Spinal cord (tissue), 10 donors: ENCODE results near the gene DOCK10. TPM values are rescaled to one million over a fixed set of nuclear protein-coding genes. Genes with fewer than 3 reads are reported as not detected.

Experiments
- DNase-seq, 6 donors: peaks; one replicate each; pipeline versions ENCODE4 v3.0.0 to v3.0.0-alpha.2; 2013 to 2015; ENCODE audit warnings: low spot score in 6 of 6, low read depth in 4 of 6
- H3K27ac ChIP-seq: one replicate; pipeline ENCODE4 v1.5.1; 2013; ENCODE audit warnings: low read depth, low read length, control low read depth
- H3K27me3 ChIP-seq: one replicate; pipeline ENCODE4 v1.6.1; 2013; ENCODE audit warnings: low read length; ENCODE audit not compliant: control insufficient read depth, insufficient read depth
- H3K36me3 ChIP-seq: one replicate; pipeline ENCODE4 v1.6.1; 2013; ENCODE audit warnings: low read length; ENCODE audit not compliant: control insufficient read depth, insufficient read depth
- H3K4me1 ChIP-seq: one replicate; pipeline ENCODE4 v1.6.1; 2013; ENCODE audit warnings: low read length; ENCODE audit not compliant: control insufficient read depth, insufficient read depth
- H3K4me3 ChIP-seq: one replicate; pipeline ENCODE4 v1.5.1; 2013; ENCODE audit warnings: low read depth, low read length, control low read depth
- H3K9me3 ChIP-seq: one replicate; pipeline ENCODE4 v1.6.1; 2013; ENCODE audit warnings: low read length; ENCODE audit not compliant: control insufficient read depth, insufficient read depth
- WGBS: methylation state at CpG from one replicate; pipeline ENCODE4 v1.1.5; 2013; ENCODE audit warnings: missing lambda C conversion rate; ENCODE audit not compliant: insufficient coverage; 5-methylcytosine and 5-hydroxymethylcytosine counted together
- polyA plus RNA-seq, 2 donors: library from polyadenylated mRNA; unstranded; fragments of 120-200 nt; gene quantifications; one replicate each; pipeline ENCODE4 v1.2.1, GENCODE V29; 2013; ENCODE audit not compliant: insufficient read length in 2 of 2
- total RNA-seq, 2 donors: library from RNA; depleted of rRNA in 1 of 2; stranded (reverse); fragments of 120-200 nt in 1 of 2; fragments of >200 nt in 1 of 2; gene quantifications; one replicate each; pipeline versions ENCODE4 v1.2.3 to v1.2.4, GENCODE V29; 2013 to 2014
- donor health status: healthy.

Gene DOCK10
- total and polyA plus RNA-seq, 4 donors: 44.4 to 87.9 (median 61.0) TPM

DNA sequence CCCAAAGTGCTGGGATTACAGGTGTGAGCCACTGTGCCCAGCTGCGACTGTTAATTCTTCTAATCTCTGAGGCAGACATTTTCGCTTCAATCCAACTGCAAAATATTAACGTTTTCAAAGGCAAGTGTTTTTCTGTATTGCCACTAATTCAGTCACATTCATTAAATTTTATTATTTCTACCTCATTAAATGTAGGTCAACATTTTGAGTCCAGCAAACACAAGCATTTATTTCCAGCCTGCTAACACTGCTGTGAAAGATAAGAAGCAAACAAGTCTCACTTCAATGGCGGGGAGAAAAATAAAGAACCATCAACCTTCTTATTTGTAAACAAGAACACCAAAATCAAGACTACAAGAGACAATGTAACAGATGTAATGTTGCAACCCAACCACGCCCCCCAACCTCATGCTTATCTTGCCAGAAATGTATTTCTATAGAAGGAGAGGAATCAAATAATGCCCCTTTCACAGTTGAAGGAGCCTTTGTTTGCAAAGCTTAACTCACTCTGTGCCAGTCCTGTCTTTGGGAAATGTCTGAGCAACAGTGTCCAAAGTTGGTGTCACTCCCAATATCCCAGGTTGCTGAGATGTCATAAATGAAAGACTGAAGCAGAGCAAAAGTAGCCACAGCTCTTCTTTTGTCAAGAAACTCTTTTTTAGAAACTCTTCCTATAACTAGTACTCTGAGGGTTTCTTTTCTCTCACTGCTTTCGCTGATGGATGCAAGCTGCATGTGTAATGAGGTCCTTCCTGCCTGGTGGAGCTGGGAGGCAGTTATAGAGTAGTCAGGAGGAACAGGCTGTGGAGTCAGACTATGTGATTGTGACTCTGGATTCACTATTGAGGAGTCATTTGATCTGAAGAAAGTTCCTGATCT is 8.6 kb downstream of the DOCK10 start:
- no peaks in the 10 kb centered on the region for H3K36me3 ChIP-seq
- 62% methylated on average over 3 of the region's 6 CpGs for WGBS
- peak in 5 of 6 donors; percentile 15 to 48 (median 39) for DNase-seq
- H3K9me3 ChIP-seq: no peaks in the 10 kb centered on the region
- H3K27ac ChIP-seq: peak overlapping the region; percentile 63
- peak overlapping the region; percentile 16 for H3K4me3 ChIP-seq
- H3K4me1 ChIP-seq: no peaks in the 10 kb centered on the region
- no peaks in the 10 kb centered on the region for H3K27me3 ChIP-seq

DNA sequence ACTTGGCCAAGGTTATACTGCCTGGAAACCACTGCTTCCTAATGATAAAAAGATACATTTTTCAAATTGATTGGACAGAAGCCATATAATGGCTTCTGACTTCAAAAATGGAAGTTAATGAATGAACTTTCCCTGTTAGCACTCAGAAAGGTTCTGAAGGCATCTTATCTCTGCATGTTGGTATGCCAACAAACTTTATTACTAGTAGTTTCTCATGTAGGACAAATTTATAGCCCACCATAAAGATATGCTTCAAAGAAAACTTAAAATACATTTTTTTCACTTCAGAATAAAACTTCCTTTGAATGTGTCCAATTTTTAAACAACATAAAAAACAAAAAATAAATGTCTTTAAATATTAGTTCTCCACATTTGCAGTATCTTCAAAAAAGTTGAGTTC is 10.0 kb downstream of the DOCK10 start:
- DNase-seq: no peak
- Histone ChIP-seq H3K4me1 (no peaks in the 10 kb centered on the region), H3K4me3 (no peak overlapping the region), H3K27ac (no peak overlapping the region), H3K9me3 (no peaks in the 10 kb centered on the region), H3K36me3 (no peaks in the 10 kb centered on the region), H3K27me3 (no peaks in the 10 kb centered on the region)

DNA sequence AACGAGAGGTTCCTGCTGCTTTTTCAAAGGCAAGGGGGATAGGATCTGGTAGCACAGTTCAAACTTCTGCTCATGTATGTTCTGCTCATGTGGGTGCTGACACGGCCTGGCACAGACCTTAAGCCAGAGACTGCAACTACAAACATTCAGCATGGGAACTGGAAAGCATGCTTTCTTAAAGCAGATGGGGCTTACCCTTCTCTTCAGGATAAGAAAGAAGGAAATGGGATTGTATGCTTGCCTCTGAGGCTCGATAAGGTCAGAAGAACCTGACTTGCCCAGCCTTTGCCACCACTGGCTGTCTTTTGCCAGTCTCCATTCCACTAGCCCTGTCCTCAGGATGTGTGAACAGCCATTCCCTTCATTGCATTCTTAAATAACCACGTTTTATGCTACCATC is 10.7 kb downstream of the DOCK10 start:
- Histone ChIP-seq H3K36me3 (no peaks in the 10 kb centered on the region), H3K4me1 (no peaks in the 10 kb centered on the region), H3K27ac (no peak overlapping the region), H3K9me3 (no peaks in the 10 kb centered on the region), H3K4me3 (no peak overlapping the region), H3K27me3 (no peaks in the 10 kb centered on the region)
- no peak for DNase-seq
- 100% methylated on average over 2 of the region's 4 CpGs for WGBS

DNA sequence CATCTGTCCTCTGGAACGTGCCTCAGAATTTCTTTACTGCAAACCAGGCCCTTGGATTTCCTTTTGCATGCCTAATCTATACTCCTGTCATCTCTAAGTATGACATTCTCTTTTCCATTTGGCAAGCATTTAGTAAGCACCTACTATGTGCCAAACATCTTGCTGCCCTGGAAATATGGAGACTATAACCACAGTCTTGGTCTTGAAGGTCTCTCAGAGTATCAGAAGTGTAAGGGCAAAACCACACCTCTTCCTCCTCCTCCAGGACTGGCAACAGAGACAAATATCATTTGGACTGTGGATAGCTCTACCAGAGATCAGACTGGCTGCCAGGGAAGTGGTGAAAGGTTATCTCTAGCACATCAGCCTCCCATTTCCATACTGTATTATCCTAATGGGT is 11.4 kb downstream of the DOCK10 start:
- H3K4me3 ChIP-seq: no peak overlapping the region
- WGBS: no CpG with 5 or more reads among the region's 1 CpG
- no peaks in the 10 kb centered on the region for H3K9me3 ChIP-seq
- H3K4me1 ChIP-seq: no peaks in the 10 kb centered on the region
- H3K36me3 ChIP-seq: no peaks in the 10 kb centered on the region
- H3K27me3 ChIP-seq: no peaks in the 10 kb centered on the region
- H3K27ac ChIP-seq: no peak overlapping the region
- DNase-seq: no peak

DNA sequence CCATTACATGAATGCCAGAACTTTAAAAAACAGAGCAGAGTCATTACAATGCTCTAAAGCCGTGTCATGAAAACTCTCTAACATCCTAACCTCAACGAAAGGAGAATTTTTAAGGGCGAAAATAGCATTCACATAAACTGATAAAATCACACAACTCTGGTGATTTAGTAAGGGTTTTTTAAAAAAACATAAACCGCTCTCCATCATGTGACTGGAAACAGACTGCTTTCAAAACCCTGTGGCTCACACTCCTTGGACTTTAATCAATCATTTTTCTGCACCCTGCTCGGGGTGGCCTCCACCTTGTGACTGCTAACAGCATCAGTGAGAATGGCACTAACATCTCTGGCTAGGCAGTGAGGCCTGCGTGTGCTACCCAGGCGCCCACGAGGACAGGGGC is 12.1 kb downstream of the DOCK10 start:
- no peak overlapping the region for H3K4me3 ChIP-seq
- DNase-seq: no peak
- no peaks in the 10 kb centered on the region for H3K36me3 ChIP-seq
- H3K27me3 ChIP-seq: no peaks in the 10 kb centered on the region
- 71% methylated on average over 2 of the region's 8 CpGs for WGBS
- no peaks in the 10 kb centered on the region for H3K9me3 ChIP-seq
- H3K4me1 ChIP-seq: no peaks in the 10 kb centered on the region
- no peak overlapping the region for H3K27ac ChIP-seq

DNA sequence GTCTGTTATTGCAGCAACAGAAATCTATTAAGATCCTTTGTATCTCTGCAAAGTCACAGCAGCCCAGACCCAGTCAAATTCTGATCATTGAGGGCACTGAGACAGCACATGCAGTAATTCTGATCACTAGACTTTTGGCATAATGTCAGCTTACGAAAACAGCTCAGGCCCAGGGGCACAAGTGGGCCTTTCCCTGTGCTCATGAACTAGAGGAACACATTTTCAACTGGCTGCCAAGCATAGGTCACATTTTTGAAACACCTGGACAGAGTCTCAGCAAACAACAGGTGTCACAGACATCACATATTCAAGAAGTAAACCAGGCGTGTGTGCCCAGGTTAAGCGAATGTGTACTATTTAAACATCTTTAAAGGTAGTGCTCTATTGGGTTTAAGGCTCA is 13.7 kb downstream of the DOCK10 start:
- DNase-seq: no peak
- Histone ChIP-seq H3K9me3 (no peaks in the 10 kb centered on the region), H3K27ac (no peak overlapping the region), H3K27me3 (no peaks in the 10 kb centered on the region), H3K36me3 (no peaks in the 10 kb centered on the region), H3K4me3 (no peak overlapping the region), H3K4me1 (no peaks in the 10 kb centered on the region)
- 89% methylated on average over 1 of the region's 3 CpGs for WGBS

DNA sequence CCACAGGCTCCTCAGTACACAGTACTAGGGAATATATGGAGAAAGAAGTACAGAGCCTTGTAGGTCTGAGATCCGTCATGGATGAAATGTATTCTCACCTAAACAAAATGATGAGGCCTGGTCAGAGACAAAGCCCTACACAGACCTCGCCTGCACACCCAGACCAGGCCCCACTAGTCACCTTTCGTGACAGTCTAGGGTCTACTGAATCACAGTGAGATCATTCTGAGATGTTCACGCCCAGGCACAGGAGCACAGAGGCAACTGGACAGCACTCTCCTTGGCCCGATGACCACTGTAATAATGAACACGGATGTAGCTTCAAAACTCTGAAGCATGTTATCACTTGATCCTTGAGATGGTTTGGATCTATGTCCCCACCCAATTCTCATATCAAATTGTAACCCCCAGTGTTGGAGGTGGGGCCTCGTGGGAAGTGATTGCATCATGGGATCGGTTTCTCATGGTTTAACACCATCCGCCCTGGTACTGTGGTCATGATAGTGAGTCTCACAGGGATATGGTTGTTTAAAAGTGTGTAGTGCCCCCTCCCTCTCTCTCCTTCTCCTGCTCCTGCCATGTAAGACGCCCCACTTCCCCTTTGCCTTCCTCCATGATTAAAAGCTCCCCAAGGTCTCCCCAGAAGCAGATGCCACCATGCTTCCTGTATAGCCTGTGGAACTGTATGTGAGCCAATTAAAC is 15.1 kb downstream of the DOCK10 start:
- H3K36me3 ChIP-seq: no peaks in the 10 kb centered on the region
- no peaks in the 10 kb centered on the region for H3K27me3 ChIP-seq
- H3K9me3 ChIP-seq: no peaks in the 10 kb centered on the region
- H3K4me1 ChIP-seq: no peaks in the 10 kb centered on the region
- no peak overlapping the region for H3K27ac ChIP-seq
- no peak overlapping the region for H3K4me3 ChIP-seq
- DNase-seq: no peak
- 89% methylated on average over 4 of the region's 10 CpGs for WGBS

DNA sequence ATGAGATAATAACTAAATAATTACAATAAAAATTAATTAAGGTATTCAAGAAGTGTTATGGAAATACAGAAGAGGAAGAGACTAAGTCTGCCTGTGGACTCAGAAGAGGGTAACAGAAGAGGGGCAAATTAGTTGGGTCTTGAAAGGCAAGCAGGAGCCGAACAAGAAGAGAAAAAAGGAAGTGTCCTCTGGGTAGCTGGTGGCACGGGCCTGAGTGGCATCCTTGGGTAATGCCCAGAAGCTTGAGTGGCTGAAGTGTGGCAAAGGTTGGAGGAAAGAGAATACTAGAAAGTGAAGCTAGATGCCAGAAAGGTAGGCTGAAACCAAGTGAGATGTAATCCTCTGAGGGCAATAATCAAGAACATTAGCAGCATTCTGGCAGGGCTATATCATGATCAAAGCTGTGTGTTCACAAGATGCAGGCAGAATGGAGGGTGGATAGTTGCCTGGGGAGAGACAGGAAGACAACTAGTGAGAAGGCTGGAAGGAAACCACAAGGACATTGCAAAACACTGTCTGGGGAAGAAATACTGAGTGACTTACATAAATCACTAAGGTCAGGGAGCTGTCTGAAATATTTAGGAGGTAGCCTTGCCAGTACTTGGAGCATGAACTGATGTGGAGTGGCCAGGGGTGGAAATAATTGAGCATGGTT is 16.2 kb downstream of the DOCK10 start:
- no peaks in the 10 kb centered on the region for H3K9me3 ChIP-seq
- no peak overlapping the region for H3K27ac ChIP-seq
- H3K4me1 ChIP-seq: no peaks in the 10 kb centered on the region
- DNase-seq: no peak
- 50% methylated on average over 2 of the region's 2 CpGs for WGBS
- no peaks in the 10 kb centered on the region for H3K27me3 ChIP-seq
- no peaks in the 10 kb centered on the region for H3K36me3 ChIP-seq
- H3K4me3 ChIP-seq: no peak overlapping the region

DNA sequence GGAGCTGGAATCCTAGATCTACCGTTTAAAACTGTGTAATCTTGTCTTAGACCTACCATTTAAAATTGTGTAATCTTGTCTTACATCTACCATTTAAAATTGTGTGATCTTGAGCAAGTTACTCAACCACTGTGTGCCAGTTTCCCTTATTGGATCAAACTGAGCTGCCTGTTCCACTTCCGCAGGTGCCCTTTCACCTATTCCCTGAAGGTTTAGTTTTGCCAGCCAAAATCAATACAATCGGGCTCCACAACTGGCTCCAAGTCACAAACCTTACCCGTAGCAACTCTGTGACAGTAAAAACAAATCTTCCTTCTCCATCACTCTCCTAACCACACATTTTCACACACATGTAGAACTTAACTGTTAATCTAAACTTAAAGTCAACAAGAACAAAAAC is 20.1 kb downstream of the DOCK10 start:
- H3K36me3 ChIP-seq: no peaks in the 10 kb centered on the region
- DNase-seq: no peak
- no peak overlapping the region for H3K4me3 ChIP-seq
- WGBS: 33% methylated on average over 3 of the region's 4 CpGs
- no peaks in the 10 kb centered on the region for H3K4me1 ChIP-seq
- H3K9me3 ChIP-seq: no peaks in the 10 kb centered on the region
- H3K27ac ChIP-seq: no peak overlapping the region
- no peaks in the 10 kb centered on the region for H3K27me3 ChIP-seq
